H1 (cell line): ENCODE measurements around the gene COL6A2.
"Not testable (repeated sequence)": the region's sequence is repeated elsewhere in the genome, so short reads cannot be mapped to it uniquely, and the experiment has no call there.

Experiments used
- CHD2 ChIP-seq: IDR thresholded peaks from 2 replicates; pipeline ENCODE4 v1.6.1; 2012; ENCODE audit warnings: low read length, improper control_type of control experiment
- CTCF ChIP-seq, 3 experiments: IDR thresholded peaks; 1 replicate in 2 of 3; 2 replicates in 1 of 3; pipeline versions ENCODE4 v1.5.1 to v1.6.1; 2011; ENCODE audit warnings: low read length in 3 of 3, mild to moderate bottlenecking in 3 of 3, inconsistent platforms in 2 of 3, low read depth in 1 of 3, moderate library complexity in 1 of 3; ENCODE audit not compliant: insufficient read depth in 1 of 3; ENCODE audit errors: control extremely low read depth in 1 of 3
- E2F6 ChIP-seq: IDR thresholded peaks from 2 replicates; pipeline ENCODE4 v1.6.1; 2012; ENCODE audit warnings: inconsistent platforms
- EP300 ChIP-seq, 2 experiments: IDR thresholded peaks; 1 replicate in 1 of 2; 2 replicates in 1 of 2; pipeline ENCODE4 v1.6.1; 2011 to 2012; ENCODE audit warnings: low read depth in 2 of 2, low read length in 2 of 2, mild to moderate bottlenecking in 2 of 2, borderline replicate concordance in 1 of 2, inconsistent platforms in 1 of 2, moderate library complexity in 1 of 2
- EZH2 ChIP-seq: fragments of 200-600 bp; sonication (generic); IDR thresholded peaks from 2 replicates; pipeline ENCODE4 v1.7.1; 2012; ENCODE audit warnings: low read depth, mild to moderate bottlenecking, moderate library complexity, low read length, inconsistent platforms; ENCODE audit not compliant: severe bottlenecking
- HDAC6 ChIP-seq: IDR thresholded peaks from one replicate; pipeline ENCODE4 v1.7.1; 2012; ENCODE audit warnings: low read depth, mild to moderate bottlenecking, inconsistent platforms, low read length, moderate library complexity
- KDM4A ChIP-seq: IDR thresholded peaks from one replicate; pipeline ENCODE4 v1.7.1; 2012; ENCODE audit warnings: low read depth, mild to moderate bottlenecking, moderate library complexity, low read length, inconsistent platforms; ENCODE audit not compliant: severe bottlenecking
- POLR2A ChIP-seq, 2 experiments: IDR thresholded peaks; 1 replicate in 1 of 2; 2 replicates in 1 of 2; pipeline ENCODE4 v1.6.1; 2011; ENCODE audit warnings: low read depth in 2 of 2, low read length in 2 of 2, mild to moderate bottlenecking in 2 of 2; ENCODE audit errors: control extremely low read depth in 1 of 2
- RAD21 ChIP-seq, 2 experiments: IDR thresholded peaks in 1 of 2; conservative IDR thresholded peaks in 1 of 2; 2 replicates each; pipeline ENCODE4 v1.6.1; 2011; ENCODE audit warnings: low read depth in 2 of 2, low read length in 2 of 2, improper control_type of control experiment in 1 of 2, inconsistent platforms in 1 of 2, mild to moderate bottlenecking in 1 of 2, moderate library complexity in 1 of 2
- SIRT6 ChIP-seq: IDR thresholded peaks from one replicate; pipeline ENCODE4 v1.7.1; 2012; ENCODE audit warnings: low read length, inconsistent platforms
- SP2 ChIP-seq: IDR thresholded peaks from 2 replicates; pipeline ENCODE4 v1.6.1; 2012; ENCODE audit warnings: mild to moderate bottlenecking, low read length, inconsistent platforms
- YY1 ChIP-seq: IDR thresholded peaks from 2 replicates; pipeline ENCODE4 v1.6.1; 2011; ENCODE audit warnings: low read depth, mild to moderate bottlenecking, low read length

- TF ChIP-seq CTCF (IDR thresholded peaks at IDR 0.05; ENCODE audit: control extremely low read depth in 1 of 3, insufficient read depth in 1 of 3, low read depth in 1 of 3, low read length in 3 of 3); RAD21 (IDR thresholded peaks at IDR 0.05 in 1 of 2, conservative IDR thresholded peaks at IDR 0.05 in 1 of 2; ENCODE audit: low read depth in 2 of 2, low read length in 2 of 2); E2F6; EZH2; CHD2; KDM4A; SIRT6; EP300 (IDR thresholded peaks at IDR 0.05; ENCODE audit: borderline replicate concordance in 1 of 2, low read depth in 2 of 2, low read length in 2 of 2); POLR2A (IDR thresholded peaks at IDR 0.05; ENCODE audit: control extremely low read depth in 1 of 2, low read depth in 2 of 2, low read length in 2 of 2); YY1; HDAC6; SP2: not testable (repeated sequence)
Measured at GRCh38 chr21:46107376-46107775, 9.5 kb downstream of the COL6A2 start.
